Endodermal cell (in vitro differentiated cells): ENCODE data around the gene MEF2A. TPM values are rescaled to one million over a fixed set of nuclear protein-coding genes. Genes with fewer than 3 reads are reported as not detected.
A peak's percentile ranks its signal among the peaks of the same experiment; 100 is the strongest.

Experiments used
- DNase-seq: peaks from one replicate; pipeline ENCODE4 v3.0.0-alpha.2; 2017
- H3K27ac ChIP-seq: 2 replicates; pipeline ENCODE4 v1.5.1; 2013; ENCODE audit warnings: mild to moderate bottlenecking, low read depth, low read length, moderate library complexity
- H3K27me3 ChIP-seq: 2 replicates; pipeline ENCODE4 v1.6.1; 2013; ENCODE audit warnings: mild to moderate bottlenecking, low read length, moderate library complexity; ENCODE audit not compliant: insufficient read depth, control insufficient read depth, poor library complexity, severe bottlenecking
- H3K36me3 ChIP-seq: 2 replicates; pipeline ENCODE4 v1.7.0; 2013; ENCODE audit warnings: mild to moderate bottlenecking, low read length, moderate library complexity; ENCODE audit not compliant: control insufficient read depth, insufficient read depth
- H3K4me1 ChIP-seq: one replicate; pipeline ENCODE4 v1.7.0; 2013; ENCODE audit warnings: low read length; ENCODE audit not compliant: control insufficient read depth, insufficient read depth
- H3K4me3 ChIP-seq: 2 replicates; pipeline ENCODE4 v1.5.1; 2013; ENCODE audit warnings: mild to moderate bottlenecking, low read length, moderate library complexity
- H3K9ac ChIP-seq: 2 replicates; pipeline ENCODE4 v1.6.1; 2013; ENCODE audit warnings: mild to moderate bottlenecking, low read length, moderate library complexity; ENCODE audit not compliant: poor library complexity, severe bottlenecking; ENCODE audit errors: extremely low read depth
- H3K9me3 ChIP-seq: 2 replicates; pipeline ENCODE4 v1.6.1; 2013; ENCODE audit warnings: mild to moderate bottlenecking, low read length, moderate library complexity; ENCODE audit not compliant: control insufficient read depth
- H3K27ac Mint-ChIP-seq: 2 replicates; pipeline ENCODE4 v1.8.0; 2020; ENCODE audit warnings: mixed read lengths
- H3K27me3 Mint-ChIP-seq: 2 replicates; pipeline ENCODE4 v1.8.0; 2021; ENCODE audit warnings: mild to moderate bottlenecking, mixed read lengths; ENCODE audit not compliant: insufficient read depth
- H3K36me3 Mint-ChIP-seq: 2 replicates; pipeline ENCODE4 v1.8.0; 2020; ENCODE audit warnings: low read depth, mixed read lengths
- H3K4me1 Mint-ChIP-seq: 2 replicates; pipeline ENCODE4 v1.8.0; 2020; ENCODE audit warnings: mixed read lengths
- H3K4me3 Mint-ChIP-seq: 2 replicates; pipeline ENCODE4 v1.8.0; 2020; ENCODE audit warnings: mild to moderate bottlenecking, moderate library complexity, mixed read lengths
- H3K9me3 Mint-ChIP-seq: 2 replicates; pipeline ENCODE4 v1.8.0; 2020; ENCODE audit warnings: mild to moderate bottlenecking, mixed read lengths
- CTCF ChIP-seq: fragments of 200-600 bp; sonication (generic); conservative IDR thresholded peaks from 2 replicates; pipeline ENCODE4 v1.5.0; 2021; ENCODE audit warnings: antibody characterized with exemption, mild to moderate bottlenecking
- WGBS, 2 experiments: methylation state at CpG; one replicate each; pipeline versions ENCODE4 v1.1.5 to v1.1.7; 2013; ENCODE audit warnings: missing lambda C conversion rate in 2 of 2, mixed read lengths in 1 of 2; ENCODE audit not compliant: insufficient coverage in 1 of 2, insufficient read length in 1 of 2; 5-methylcytosine and 5-hydroxymethylcytosine counted together
- total RNA-seq, 2 donors: library from RNA; stranded (reverse); fragmentation: NEBNext Ultra II Directional in 1 of 2; extraction: Animal tissue kit (Norgen Biotek cat#: 25700) in 1 of 2; gene quantifications; 2 replicates in 1 of 2; 3 replicates in 1 of 2; pipeline ENCODE4 v1.2.1, GENCODE V29; 2021

MEF2A gene
- total RNA-seq, 2 donors from 2014 or later: 23.5 to 28.6 TPM

- Histone ChIP-seq H3K36me3 (peaks cover 71% of the 10 kb centered on the region), H3K4me1 (no peaks in the 10 kb centered on the region), H3K27ac (no peak overlapping the region), H3K9me3 (peaks cover 5% of the 10 kb centered on the region), H3K9ac (no peak overlapping the region), H3K4me3 (no peak overlapping the region), H3K27me3 (no peaks in the 10 kb centered on the region)
- Mint-ChIP-seq H3K36me3 (peaks cover 36% of the 10 kb centered on the region), H3K4me3 (no peak overlapping the region), H3K27me3 (no peaks in the 10 kb centered on the region), H3K4me1 (no peaks in the 10 kb centered on the region), H3K27ac (no peak overlapping the region), H3K9me3 (no peaks in the 10 kb centered on the region)
- no peak for TF ChIP-seq CTCF
- WGBS, 2 experiments: 95 to 96% methylated on average over 2 to 3 of the region's 3 CpGs
- DNase-seq: no peak
These were observed 127.0 kb downstream of the MEF2A start for GRCh38 chr15:99692825-99693224.

GRCh38 chr15:99696096-99696495 lies 130.3 kb downstream of the MEF2A start:
- Histone ChIP-seq H3K9me3 (no peaks in the 10 kb centered on the region), H3K27me3 (no peaks in the 10 kb centered on the region), H3K36me3 (peaks cover 48% of the 10 kb centered on the region), H3K27ac (no peak overlapping the region), H3K4me3 (no peak overlapping the region), H3K4me1 (no peaks in the 10 kb centered on the region), H3K9ac (no peak overlapping the region)
- Mint-ChIP-seq H3K4me1 (no peaks in the 10 kb centered on the region), H3K27me3 (no peaks in the 10 kb centered on the region), H3K27ac (no peak overlapping the region), H3K9me3 (no peaks in the 10 kb centered on the region), H3K36me3 (peaks cover 7% of the 10 kb centered on the region), H3K4me3 (no peak overlapping the region)
- 84 to 93% methylated on average over 2 of the region's 2 CpGs for WGBS, 2 experiments
- TF ChIP-seq CTCF: no peak
- DNase-seq: no peak

- Mint-ChIP-seq H3K4me3 (no peak overlapping the region), H3K9me3 (no peaks in the 10 kb centered on the region), H3K36me3 (peaks cover 2% of the 10 kb centered on the region), H3K4me1 (peaks cover 11% of the 10 kb centered on the region), H3K27me3 (no peaks in the 10 kb centered on the region), H3K27ac (peak overlapping the region; percentile 65)
- no peak for DNase-seq
- Histone ChIP-seq H3K27me3 (no peaks in the 10 kb centered on the region), H3K9me3 (no peaks in the 10 kb centered on the region), H3K4me1 (peaks cover 4% of the 10 kb centered on the region), H3K4me3 (no peak overlapping the region), H3K36me3 (peaks cover 3% of the 10 kb centered on the region), H3K9ac (no peak overlapping the region), H3K27ac (no peak overlapping the region)
- no peak for TF ChIP-seq CTCF
- WGBS, 2 experiments: 67 to 100% methylated on average over 1 to 3 of the region's 4 CpGs
These were observed 137.3 kb downstream of the MEF2A start for GRCh38 chr15:99702895-99703602.
